ENCODE data around the gene PRSS1.

PRSS1 gene

GRCh38 chr7:142801601-142802295 lies 52.5 kb downstream of the PRSS1 start:
- Histone ChIP-seq H4K20me1 (ENCODE audit: insufficient read depth) (no peaks in the 10 kb centered on the region), H3K27ac (no peak overlapping the region), H2AFZ (ENCODE audit: low read depth) (no peak overlapping the region), H3K4me3 (IDR thresholded peaks at IDR 0.05; ENCODE audit: insufficient read depth, low read depth, low read length) (no peak overlapping the region), H3K4me1 (ENCODE audit: low read depth, poor library complexity, severe bottlenecking) (peaks cover 27% of the 10 kb centered on the region), H3K36me3 (ENCODE audit: insufficient read depth) (no peaks in the 10 kb centered on the region; the same call in 1 of the 2 replicates), H3K79me2 (ENCODE audit: insufficient read depth, low read depth) (no peaks in the 10 kb centered on the region), H3K9ac (no peak overlapping the region), H3K27me3 (ENCODE audit: insufficient read depth, low read depth) (no peaks in the 10 kb centered on the region), H3K4me2 (no peak overlapping the region)
- TF ChIP-seq, protein P1, sequence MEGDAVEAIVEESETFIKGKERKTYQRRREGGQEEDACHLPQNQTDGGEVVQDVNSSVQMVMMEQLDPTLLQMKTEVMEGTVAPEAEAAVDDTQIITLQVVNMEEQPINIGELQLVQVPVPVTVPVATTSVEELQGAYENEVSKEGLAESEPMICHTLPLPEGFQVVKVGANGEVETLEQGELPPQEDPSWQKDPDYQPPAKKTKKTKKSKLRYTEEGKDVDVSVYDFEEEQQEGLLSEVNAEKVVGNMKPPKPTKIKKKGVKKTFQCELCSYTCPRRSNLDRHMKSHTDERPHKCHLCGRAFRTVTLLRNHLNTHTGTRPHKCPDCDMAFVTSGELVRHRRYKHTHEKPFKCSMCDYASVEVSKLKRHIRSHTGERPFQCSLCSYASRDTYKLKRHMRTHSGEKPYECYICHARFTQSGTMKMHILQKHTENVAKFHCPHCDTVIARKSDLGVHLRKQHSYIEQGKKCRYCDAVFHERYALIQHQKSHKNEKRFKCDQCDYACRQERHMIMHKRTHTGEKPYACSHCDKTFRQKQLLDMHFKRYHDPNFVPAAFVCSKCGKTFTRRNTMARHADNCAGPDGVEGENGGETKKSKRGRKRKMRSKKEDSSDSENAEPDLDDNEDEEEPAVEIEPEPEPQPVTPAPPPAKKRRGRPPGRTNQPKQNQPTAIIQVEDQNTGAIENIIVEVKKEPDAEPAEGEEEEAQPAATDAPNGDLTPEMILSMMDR (conservative IDR thresholded peaks at IDR 0.05; ENCODE audit: low read depth, low read length) = no peak

GRCh38 chr7:142802301-142802700 lies 53.0 kb downstream of the PRSS1 start:
- Histone ChIP-seq H3K79me2 (ENCODE audit: insufficient read depth, low read depth) (no peaks in the 10 kb centered on the region), H3K4me2 (no peak overlapping the region), H3K27ac (no peak overlapping the region), H3K9ac (no peak overlapping the region), H4K20me1 (ENCODE audit: insufficient read depth) (no peaks in the 10 kb centered on the region), H2AFZ (ENCODE audit: low read depth) (no peak overlapping the region), H3K36me3 (ENCODE audit: insufficient read depth) (no peaks in the 10 kb centered on the region; the same call in 1 of the 2 replicates), H3K4me3 (IDR thresholded peaks at IDR 0.05; ENCODE audit: insufficient read depth, low read depth, low read length) (no peak overlapping the region), H3K4me1 (ENCODE audit: low read depth, poor library complexity, severe bottlenecking) (peaks cover 32% of the 10 kb centered on the region), H3K27me3 (ENCODE audit: insufficient read depth, low read depth) (no peaks in the 10 kb centered on the region)
- TF ChIP-seq, protein P1 (conservative IDR thresholded peaks at IDR 0.05; ENCODE audit: low read depth, low read length) = no peak

Measured in KMS-11 (cell line).